Measurements from ENCODE around the gene ADRA2C. TPM values are rescaled to one million over a fixed set of nuclear protein-coding genes. Genes with fewer than 3 reads are reported as not detected.

The ADRA2C gene
- total and polyA plus RNA-seq, 4 experiments from 2014 or later, result not detected

DNA sequence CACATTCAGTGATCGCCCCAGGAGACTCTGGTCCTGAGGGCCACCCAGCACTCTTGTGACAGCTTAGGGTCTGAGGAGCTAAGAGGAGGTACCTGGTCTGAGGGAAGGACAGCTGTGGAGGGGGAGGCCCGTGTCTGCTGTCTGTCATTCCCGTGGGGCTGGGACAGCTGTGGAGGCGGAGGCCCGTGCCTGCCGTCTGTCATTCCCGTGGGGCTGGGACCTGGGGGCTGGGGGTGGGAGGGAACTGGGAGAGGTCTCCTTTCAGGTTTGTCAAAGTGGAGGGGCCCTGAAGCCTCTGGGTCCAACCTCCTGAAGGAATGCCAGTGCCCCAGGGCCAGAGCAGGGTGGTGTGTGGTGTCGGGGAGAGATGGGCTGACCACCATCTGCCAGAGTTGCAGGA, 45.0 kb upstream of the ADRA2C start:
- no peak overlapping the region for H3K27ac ChIP-seq (ENCODE audit: low read depth, low read length)
- Mint-ChIP-seq H3K4me3 (no peak overlapping the region), H3K36me3 (no peaks in the 10 kb centered on the region), H3K4me1 (peaks cover 0 to 5% (median 0%) of the 10 kb centered on the region in 4 donors), H3K9me3 (peaks cover 0 to 5% (median 2%) of the 10 kb centered on the region in 8 donors), H3K27ac (no peak overlapping the region), H3K27me3 (peaks cover 26 to 29% of the 10 kb centered on the region in 2 donors)
- ChIA-PET CTCF (ENCODE audit: partially characterized antibody) (no interaction called here), POLR2A (ENCODE audit: partially characterized antibody) (no interaction called here)
- H3K9me3 ChIP-seq (ENCODE audit: control insufficient read depth in 1 of 2, low read length in 2 of 2), result no peaks in the 10 kb centered on the region
- no peak for DNase-seq
- no peaks in the 10 kb centered on the region for H3K27me3 ChIP-seq (ENCODE audit: insufficient read depth, low read length)
- intact Hi-C loops (cut with micrococcal nuclease), result no loop called here
- H3K36me3 ChIP-seq (ENCODE audit: insufficient read depth, low read length), result no peaks in the 10 kb centered on the region
- no peak overlapping the region for H3K4me3 ChIP-seq (ENCODE audit: low read length in 2 of 2)
- no peaks in the 10 kb centered on the region for H3K4me1 ChIP-seq (ENCODE audit: insufficient read depth, low read length)

DNA sequence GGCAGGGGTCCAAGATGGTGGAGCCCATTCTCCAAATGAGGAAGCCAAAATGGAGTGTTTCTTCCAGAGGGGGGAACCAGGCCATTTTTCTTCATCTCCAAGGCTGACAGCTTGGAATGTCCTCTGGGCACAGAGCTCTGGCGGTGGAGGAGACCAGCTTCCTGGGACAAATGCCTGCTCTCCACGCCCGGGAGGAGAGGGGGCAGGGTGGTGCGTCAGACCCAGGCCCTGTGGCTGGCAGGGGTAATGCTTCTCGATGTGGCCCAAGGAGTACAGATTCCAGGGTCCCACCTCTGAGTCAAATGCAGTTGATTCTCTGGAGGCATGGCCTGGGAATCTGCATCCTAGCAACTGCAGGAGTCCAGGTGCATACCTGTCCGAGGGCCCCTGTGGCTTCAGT, 44.6 kb upstream of the ADRA2C start:
- intact Hi-C loops (cut with micrococcal nuclease), result no loop called here
- ChIA-PET CTCF (ENCODE audit: partially characterized antibody) (no interaction called here), POLR2A (ENCODE audit: partially characterized antibody) (no interaction called here)
- Histone ChIP-seq H3K27me3 (ENCODE audit: insufficient read depth, low read length) (no peaks in the 10 kb centered on the region), H3K27ac (ENCODE audit: low read depth, low read length) (no peak overlapping the region), H3K9me3 (ENCODE audit: control insufficient read depth in 1 of 2, low read length in 2 of 2) (no peaks in the 10 kb centered on the region), H3K4me3 (ENCODE audit: low read length in 2 of 2) (no peak overlapping the region), H3K36me3 (ENCODE audit: insufficient read depth, low read length) (no peaks in the 10 kb centered on the region), H3K4me1 (ENCODE audit: insufficient read depth, low read length) (no peaks in the 10 kb centered on the region)
- DNase-seq, result no peak
- Mint-ChIP-seq H3K4me3 (no peak overlapping the region), H3K27ac (no peak overlapping the region), H3K27me3 (peaks cover 26 to 29% of the 10 kb centered on the region in 2 donors), H3K4me1 (peaks cover 0 to 5% (median 0%) of the 10 kb centered on the region in 4 donors), H3K9me3 (peaks cover 0 to 5% (median 2%) of the 10 kb centered on the region in 8 donors), H3K36me3 (no peaks in the 10 kb centered on the region)

DNA sequence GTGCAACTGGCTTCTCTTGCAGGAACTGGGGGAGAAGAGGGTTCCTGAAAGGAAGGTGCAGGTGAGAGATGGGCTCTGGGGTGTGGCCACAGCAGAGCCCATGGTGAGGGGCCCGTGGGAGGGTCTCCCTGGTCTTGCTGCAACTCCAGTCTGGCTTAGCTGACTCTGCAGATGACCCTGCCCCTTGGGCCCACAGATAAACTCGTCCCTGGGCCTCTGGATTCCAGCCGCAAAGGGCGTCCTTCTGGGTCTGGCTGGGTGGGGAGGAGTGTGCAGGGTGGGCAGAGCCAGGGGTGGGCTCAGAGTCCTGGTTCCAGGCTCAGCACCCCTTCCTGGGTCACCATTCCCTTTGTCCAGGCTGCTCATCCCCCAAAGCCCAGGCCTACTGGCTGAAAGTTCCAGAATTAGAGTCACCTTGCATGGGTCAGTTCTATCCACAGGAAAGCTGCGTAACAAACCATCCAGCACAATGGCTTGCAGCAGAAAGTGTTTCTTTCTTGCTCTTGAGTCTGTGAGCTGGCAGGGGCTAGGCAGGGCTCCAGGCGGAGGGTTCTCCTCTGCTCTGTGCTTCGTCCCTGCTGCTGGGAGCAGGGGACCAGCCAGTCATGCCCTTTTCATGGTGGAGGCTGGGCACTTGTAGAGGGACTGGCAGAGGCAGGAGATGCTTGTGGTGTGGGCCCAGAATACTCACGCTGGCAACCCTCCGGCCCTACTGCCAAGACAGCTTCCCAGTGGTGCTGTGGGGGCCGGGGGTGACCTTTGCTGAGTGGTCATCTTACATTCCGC, 43.5 kb upstream of the ADRA2C start:
- Mint-ChIP-seq H3K27me3 (peaks cover 25 to 29% of the 10 kb centered on the region in 2 donors), H3K9me3 (peaks cover 0 to 5% (median 2%) of the 10 kb centered on the region in 8 donors), H3K4me3 (no peak overlapping the region), H3K27ac (no peak overlapping the region), H3K36me3 (no peaks in the 10 kb centered on the region), H3K4me1 (peaks cover 0 to 5% (median 0%) of the 10 kb centered on the region in 4 donors)
- ChIA-PET CTCF (ENCODE audit: partially characterized antibody) (no interaction called here), POLR2A (ENCODE audit: partially characterized antibody) (no interaction called here)
- Histone ChIP-seq H3K27me3 (ENCODE audit: insufficient read depth, low read length) (no peaks in the 10 kb centered on the region), H3K36me3 (ENCODE audit: insufficient read depth, low read length) (no peaks in the 10 kb centered on the region), H3K9me3 (ENCODE audit: control insufficient read depth in 1 of 2, low read length in 2 of 2) (no peaks in the 10 kb centered on the region), H3K4me1 (ENCODE audit: insufficient read depth, low read length) (no peaks in the 10 kb centered on the region), H3K4me3 (ENCODE audit: low read length in 2 of 2) (no peak overlapping the region), H3K27ac (ENCODE audit: low read depth, low read length) (no peak overlapping the region)
- no peak for DNase-seq
- intact Hi-C loops (cut with micrococcal nuclease), result no loop called here

DNA sequence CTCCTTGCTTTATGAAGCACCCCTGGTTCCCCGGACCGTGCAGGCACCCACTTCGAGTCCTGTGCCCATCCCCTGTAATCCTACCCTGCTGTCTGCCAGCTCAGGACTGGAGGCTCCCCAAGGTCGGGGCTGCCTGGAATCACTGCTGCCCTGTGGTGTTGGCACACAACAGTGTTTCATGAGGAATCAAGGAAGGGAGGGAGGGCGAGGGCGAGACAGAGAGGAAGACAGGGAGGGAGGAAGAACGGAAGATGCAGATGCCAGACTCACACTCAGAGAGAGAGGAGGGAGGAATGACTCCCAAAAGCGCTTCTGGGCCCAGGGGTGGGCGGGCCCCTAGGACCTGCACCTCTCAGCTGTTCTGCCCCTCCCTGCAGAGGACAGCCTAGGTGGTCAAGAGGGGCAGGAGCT, 42.9 kb upstream of the ADRA2C start:
- H3K9me3 Mint-ChIP-seq, result peaks cover 0 to 5% (median 2%) of the 10 kb centered on the region in 8 donors
- no peaks in the 10 kb centered on the region for H3K27me3 ChIP-seq (ENCODE audit: insufficient read depth, low read length)
- no peak overlapping the region for H3K27ac Mint-ChIP-seq
- intact Hi-C loops (cut with micrococcal nuclease), result no loop called here
- H3K4me1 ChIP-seq (ENCODE audit: insufficient read depth, low read length), result no peaks in the 10 kb centered on the region
- CTCF ChIA-PET (ENCODE audit: partially characterized antibody), result no interaction called here
- H3K9me3 ChIP-seq (ENCODE audit: control insufficient read depth in 1 of 2, low read length in 2 of 2), result no peaks in the 10 kb centered on the region
- H3K27me3 Mint-ChIP-seq, result peaks cover 20 to 28% of the 10 kb centered on the region in 2 donors
- H3K36me3 Mint-ChIP-seq, result no peaks in the 10 kb centered on the region
- no peak overlapping the region for H3K4me3 ChIP-seq (ENCODE audit: low read length in 2 of 2)
- DNase-seq, result no peak
- POLR2A ChIA-PET (ENCODE audit: partially characterized antibody), result no interaction called here
- peaks cover 0 to 5% (median 0%) of the 10 kb centered on the region in 4 donors for H3K4me1 Mint-ChIP-seq
- H3K4me3 Mint-ChIP-seq, result no peak overlapping the region
- H3K36me3 ChIP-seq (ENCODE audit: insufficient read depth, low read length), result no peaks in the 10 kb centered on the region
- no peak overlapping the region for H3K27ac ChIP-seq (ENCODE audit: low read depth, low read length)

DNA sequence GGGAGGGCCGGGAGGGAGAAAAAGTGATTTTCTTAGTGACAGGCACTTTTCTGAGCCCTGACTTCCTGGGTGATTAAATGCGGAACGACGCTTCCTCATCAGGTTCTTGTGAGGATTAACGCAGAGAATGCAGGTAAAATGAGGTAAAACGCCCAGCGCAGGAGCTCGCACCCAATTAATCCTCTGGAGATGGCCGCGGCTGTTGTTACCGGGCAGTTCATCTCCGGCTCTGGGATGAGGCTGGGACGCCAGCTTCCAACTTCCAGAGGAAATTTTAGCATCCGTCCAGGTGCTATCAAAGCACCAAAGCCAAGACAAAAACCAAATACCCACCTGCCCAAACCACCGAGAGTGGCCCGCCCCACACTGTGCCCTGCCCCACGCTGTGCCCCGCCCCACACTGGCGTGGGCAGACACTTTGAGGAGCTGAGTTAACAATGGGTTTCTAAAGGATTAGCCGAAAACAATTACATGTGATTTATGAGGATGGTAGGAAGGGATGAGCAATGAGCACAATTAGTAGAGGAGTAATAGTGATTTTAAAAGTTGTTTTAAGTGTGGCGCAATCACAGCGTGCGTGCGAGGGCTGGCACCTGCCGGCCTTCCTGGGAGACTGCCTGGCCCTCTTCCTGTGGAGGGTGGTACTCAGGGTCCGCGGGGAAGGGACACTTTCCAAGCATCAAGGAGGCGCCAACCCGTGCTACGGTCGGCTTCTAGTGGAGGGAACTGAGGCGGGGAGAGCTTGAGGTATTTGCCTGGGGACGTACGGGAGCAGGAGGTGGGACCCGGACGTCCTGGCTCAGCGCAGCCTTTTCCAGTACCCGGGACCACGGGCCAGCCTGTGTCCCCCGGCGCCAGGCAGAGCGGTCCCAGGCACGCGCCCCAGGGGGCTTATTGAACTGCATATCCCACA, 41.6 kb upstream of the ADRA2C start:
- Histone ChIP-seq H3K4me1 (ENCODE audit: insufficient read depth, low read length) (no peaks in the 10 kb centered on the region), H3K4me3 (ENCODE audit: low read length in 2 of 2) (no peak overlapping the region), H3K27me3 (ENCODE audit: insufficient read depth, low read length) (no peaks in the 10 kb centered on the region), H3K36me3 (ENCODE audit: insufficient read depth, low read length) (no peaks in the 10 kb centered on the region), H3K27ac (ENCODE audit: low read depth, low read length) (no peak overlapping the region), H3K9me3 (ENCODE audit: control insufficient read depth in 1 of 2, low read length in 2 of 2) (no peaks in the 10 kb centered on the region)
- ChIA-PET CTCF (ENCODE audit: partially characterized antibody) (no interaction called here), POLR2A (ENCODE audit: partially characterized antibody) (no interaction called here)
- Mint-ChIP-seq H3K36me3 (no peaks in the 10 kb centered on the region), H3K4me1 (peaks cover 0 to 5% (median 2%) of the 10 kb centered on the region in 4 donors), H3K27me3 (peaks cover 20 to 26% of the 10 kb centered on the region in 2 donors), H3K9me3 (no peaks in the 10 kb centered on the region), H3K27ac (no peak overlapping the region), H3K4me3 (no peak overlapping the region)
- intact Hi-C loops (cut with micrococcal nuclease), result no loop called here
- DNase-seq, result no peak

DNA sequence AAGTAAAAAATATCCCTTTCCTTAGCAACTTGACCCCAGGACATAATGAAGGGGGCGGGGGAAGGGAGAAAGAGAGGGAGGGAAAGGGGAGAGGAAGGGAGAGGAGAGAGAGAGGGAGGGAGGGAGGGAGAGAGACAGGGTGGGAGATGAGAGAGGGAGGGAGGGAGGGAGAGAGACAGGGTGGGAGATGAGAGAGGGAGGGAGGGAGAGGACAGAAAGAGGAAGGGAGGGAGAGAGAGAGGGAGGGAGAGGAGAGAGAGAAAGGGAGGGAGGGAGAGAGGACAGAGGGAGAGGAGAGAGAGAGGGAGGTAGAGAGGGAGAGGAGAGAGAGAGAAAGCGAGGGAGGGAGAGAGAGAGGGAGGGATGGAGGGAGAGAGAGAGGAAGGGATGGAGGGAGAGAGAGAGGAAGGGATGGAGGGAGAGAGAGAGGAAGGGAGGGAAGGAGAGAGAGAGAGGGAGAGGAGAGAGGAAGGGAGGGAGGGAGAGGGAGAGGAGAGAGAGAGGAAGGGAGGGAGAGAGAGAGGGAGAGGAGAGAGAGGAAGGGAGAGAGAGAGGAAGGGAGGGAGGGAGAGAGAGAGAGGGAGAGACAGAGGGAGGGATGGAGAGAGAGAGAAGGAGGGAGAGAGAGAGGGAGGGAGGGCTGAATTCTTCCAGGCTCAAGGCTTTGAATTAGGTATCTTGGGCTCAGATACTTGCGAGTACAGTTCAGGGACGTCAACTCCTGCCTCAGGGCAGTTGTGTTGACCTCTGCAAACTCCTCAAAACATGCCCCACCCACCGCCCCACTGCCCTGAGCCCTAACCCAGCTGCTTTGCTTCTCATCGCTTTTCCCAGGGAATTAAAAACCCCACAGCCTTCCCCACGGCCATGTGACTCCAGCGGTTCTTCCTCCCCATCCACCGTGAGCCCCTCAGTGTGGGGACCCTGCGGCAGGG, 40.0 kb upstream of the ADRA2C start:
- H3K4me1 Mint-ChIP-seq, result peaks cover 0 to 5% (median 2%) of the 10 kb centered on the region in 4 donors
- CTCF ChIA-PET (ENCODE audit: partially characterized antibody), result no interaction called here
- no peak overlapping the region for H3K27ac ChIP-seq (ENCODE audit: low read depth, low read length)
- no peak for DNase-seq
- intact Hi-C loops (cut with micrococcal nuclease), result no loop called here
- H3K27me3 Mint-ChIP-seq, result peaks cover 15% of the 10 kb centered on the region in 2 donors
- no peaks in the 10 kb centered on the region for H3K9me3 Mint-ChIP-seq
- POLR2A ChIA-PET (ENCODE audit: partially characterized antibody), result no interaction called here
- H3K4me1 ChIP-seq (ENCODE audit: insufficient read depth, low read length), result no peaks in the 10 kb centered on the region
- H3K27ac Mint-ChIP-seq, result no peak overlapping the region
- no peaks in the 10 kb centered on the region for H3K36me3 Mint-ChIP-seq
- H3K4me3 ChIP-seq (ENCODE audit: low read length in 2 of 2), result no peak overlapping the region
- no peaks in the 10 kb centered on the region for H3K27me3 ChIP-seq (ENCODE audit: insufficient read depth, low read length)
- H3K36me3 ChIP-seq (ENCODE audit: insufficient read depth, low read length), result no peaks in the 10 kb centered on the region
- H3K4me3 Mint-ChIP-seq, result no peak overlapping the region
- no peaks in the 10 kb centered on the region for H3K9me3 ChIP-seq (ENCODE audit: control insufficient read depth in 1 of 2, low read length in 2 of 2)

All from CD4-positive, alpha-beta memory T cell (primary cell).